ENCODE data around the gene KIF26A. TPM values are rescaled to one million over a fixed set of nuclear protein-coding genes. Genes with fewer than 3 reads are reported as not detected.

Gene KIF26A
- total and polyA plus RNA-seq, 2 of the 4 experiments (the other 2 are of a cell fraction), result not detected

DNA sequence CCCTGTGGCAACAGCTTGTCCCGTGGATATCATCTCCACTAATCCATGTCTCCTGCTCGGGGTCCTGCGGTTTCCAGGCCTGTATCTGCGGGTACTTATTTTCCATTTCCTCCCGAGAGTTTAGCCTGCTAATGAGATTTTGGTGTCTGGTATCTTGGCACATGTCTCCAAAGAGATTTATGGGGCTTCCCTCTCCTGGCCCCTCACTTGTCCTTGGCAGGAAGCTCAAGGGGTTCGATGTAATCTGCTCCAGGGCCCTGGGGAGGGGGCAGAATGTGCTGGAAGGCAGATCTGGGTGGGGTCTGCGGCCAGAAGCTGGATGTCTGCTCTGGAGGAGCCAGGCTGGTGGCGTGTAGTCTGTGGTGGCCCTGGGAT is 85.7 kb downstream of the KIF26A start:
- H3K9ac ChIP-seq (ENCODE audit: low read depth, low read length), result no peak overlapping the region
- no peak overlapping the region for H3K18ac ChIP-seq (ENCODE audit: low read depth, low read length)
- H3K23ac ChIP-seq (ENCODE audit: low read depth, low read length), result no peak overlapping the region
- no peak overlapping the region for H3K27ac ChIP-seq (ENCODE audit: insufficient read depth, low read length)
- no peak overlapping the region for H3K4ac ChIP-seq (ENCODE audit: low read depth, low read length)
- dilution Hi-C loops (cut with HindIII; ENCODE audit: low sequenced_read_pairs, unreplicated experiment), result no loop called here
- no peaks in the 10 kb centered on the region for H4K20me1 ChIP-seq (ENCODE audit: insufficient read depth, low read length)
- ATAC-seq (ENCODE audit: low read depth), result no peak
- no peak overlapping the region for H3K56ac ChIP-seq (ENCODE audit: extremely low read depth, insufficient read depth, low read length)
- H2BK120ac ChIP-seq (ENCODE audit: low read depth, low read length), result no peak overlapping the region
- H3K79me1 ChIP-seq (ENCODE audit: low read depth in 1 of 2, low read length in 2 of 2), result no peaks in the 10 kb centered on the region
- H2AFZ ChIP-seq (replicated peaks; ENCODE audit: low read length, poor library complexity), result no peak overlapping the region
- POLR2A ChIA-PET (ENCODE audit: unreplicated experiment), result no interaction called here
- peaks cover 66% of the 10 kb centered on the region for H3K9me3 ChIP-seq (ENCODE audit: control insufficient read depth, insufficient read depth, low read length)
- no peaks in the 10 kb centered on the region for H3K36me3 ChIP-seq (ENCODE audit: control insufficient read depth, insufficient read depth, low read length)
- 20% methylated on average over 2 of the region's 8 CpGs; no CpG with 5 or more reads in 1 of the 2 experiments for WGBS, 2 experiments (ENCODE audit: extremely low coverage in 2 of 2, insufficient read length in 1 of 2)
- no peak overlapping the region for H2AK9ac ChIP-seq (replicated peaks; ENCODE audit: low read depth, low read length, poor library complexity)
- H2BK20ac ChIP-seq (ENCODE audit: low read depth, low read length), result no peak overlapping the region
- H2AK5ac ChIP-seq (ENCODE audit: low read depth, low read length), result no peak overlapping the region
- no peak overlapping the region for H4K91ac ChIP-seq (ENCODE audit: insufficient read depth, low read depth, low read length)
- in situ Hi-C loops (cut with MboI; ENCODE audit: low sequenced_read_pairs), result no loop called here
- no peak overlapping the region for H2BK15ac ChIP-seq (ENCODE audit: low read depth, low read length)
- H4K8ac ChIP-seq (ENCODE audit: low read depth in 2 of 2, low read length in 2 of 2), result no peak overlapping the region
- intact Hi-C loops (cut with micrococcal nuclease), result no loop called here
- no peak overlapping the region for H3K14ac ChIP-seq (replicated peaks; ENCODE audit: low read depth, low read length)
- TF ChIP-seq MAZ (IDR thresholded peaks at IDR 0.05; ENCODE audit: borderline replicate concordance, low read depth, low read length) (no peak), POLR2A (IDR thresholded peaks at IDR 0.05; ENCODE audit: low read depth, low read length) (no peak), CHD1 (IDR thresholded peaks at IDR 0.05; ENCODE audit: low read depth, low read length) (no peak), CEBPB (IDR thresholded peaks at IDR 0.05; ENCODE audit: low read depth, low read length) (no peak), RAD21 (IDR thresholded peaks at IDR 0.05; ENCODE audit: low read length) (no peak), RFX5 (IDR thresholded peaks at IDR 0.05; ENCODE audit: low read depth, low read length) (no peak), MAFK (IDR thresholded peaks at IDR 0.05; ENCODE audit: low read depth, low read length) (no peak), NFE2L2 (IDR thresholded peaks at IDR 0.05; ENCODE audit: low read depth, low read length) (no peak), SMC3 (IDR thresholded peaks at IDR 0.05; ENCODE audit: low read depth, low read length) (no peak), BHLHE40 (IDR thresholded peaks at IDR 0.05; ENCODE audit: low read depth, low read length) (no peak), RCOR1 (IDR thresholded peaks at IDR 0.05; ENCODE audit: insufficient replicate concordance, low read length) (no peak)
- TF ChIP-seq, protein P1, sequence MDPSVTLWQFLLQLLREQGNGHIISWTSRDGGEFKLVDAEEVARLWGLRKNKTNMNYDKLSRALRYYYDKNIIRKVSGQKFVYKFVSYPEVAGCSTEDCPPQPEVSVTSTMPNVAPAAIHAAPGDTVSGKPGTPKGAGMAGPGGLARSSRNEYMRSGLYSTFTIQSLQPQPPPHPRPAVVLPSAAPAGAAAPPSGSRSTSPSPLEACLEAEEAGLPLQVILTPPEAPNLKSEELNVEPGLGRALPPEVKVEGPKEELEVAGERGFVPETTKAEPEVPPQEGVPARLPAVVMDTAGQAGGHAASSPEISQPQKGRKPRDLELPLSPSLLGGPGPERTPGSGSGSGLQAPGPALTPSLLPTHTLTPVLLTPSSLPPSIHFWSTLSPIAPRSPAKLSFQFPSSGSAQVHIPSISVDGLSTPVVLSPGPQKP (IDR thresholded peaks at IDR 0.05; ENCODE audit: borderline replicate concordance, low read depth, low read length), result no peak
- no TSS peak for BruUV-seq (replicated peaks)
- no peak overlapping the region for H4K5ac ChIP-seq (ENCODE audit: low read depth, low read length)
- H3K27me3 ChIP-seq (ENCODE audit: control insufficient read depth, insufficient read depth, low read length), result no peaks in the 10 kb centered on the region
- H3K4me1 ChIP-seq (ENCODE audit: control insufficient read depth, insufficient read depth, low read length), result no peaks in the 10 kb centered on the region
- H3K4me2 ChIP-seq (ENCODE audit: low read depth, low read length), result no peak overlapping the region
- no peaks in the 10 kb centered on the region for H3K9me1 ChIP-seq (ENCODE audit: insufficient read depth, low read length)
- DNase-seq, result no peak
- H3K4me3 ChIP-seq (ENCODE audit: insufficient read depth, low read depth, low read length), result no peak overlapping the region
- CTCF ChIA-PET, result no interaction called here
- H2BK5ac ChIP-seq (ENCODE audit: low read depth, low read length, poor library complexity, severe bottlenecking), result no peak overlapping the region

Measured in IMR-90 (cell line).